ENCODE data around the gene CTDNEP1. TPM values are rescaled to one million over a fixed set of nuclear protein-coding genes. Genes with fewer than 3 reads are reported as not detected.
A peak's percentile ranks its signal among the peaks of the same experiment; 100 is the strongest.

The CTDNEP1 gene
- total RNA-seq, 1 donor from 2014 or later: 103 TPM

DNA sequence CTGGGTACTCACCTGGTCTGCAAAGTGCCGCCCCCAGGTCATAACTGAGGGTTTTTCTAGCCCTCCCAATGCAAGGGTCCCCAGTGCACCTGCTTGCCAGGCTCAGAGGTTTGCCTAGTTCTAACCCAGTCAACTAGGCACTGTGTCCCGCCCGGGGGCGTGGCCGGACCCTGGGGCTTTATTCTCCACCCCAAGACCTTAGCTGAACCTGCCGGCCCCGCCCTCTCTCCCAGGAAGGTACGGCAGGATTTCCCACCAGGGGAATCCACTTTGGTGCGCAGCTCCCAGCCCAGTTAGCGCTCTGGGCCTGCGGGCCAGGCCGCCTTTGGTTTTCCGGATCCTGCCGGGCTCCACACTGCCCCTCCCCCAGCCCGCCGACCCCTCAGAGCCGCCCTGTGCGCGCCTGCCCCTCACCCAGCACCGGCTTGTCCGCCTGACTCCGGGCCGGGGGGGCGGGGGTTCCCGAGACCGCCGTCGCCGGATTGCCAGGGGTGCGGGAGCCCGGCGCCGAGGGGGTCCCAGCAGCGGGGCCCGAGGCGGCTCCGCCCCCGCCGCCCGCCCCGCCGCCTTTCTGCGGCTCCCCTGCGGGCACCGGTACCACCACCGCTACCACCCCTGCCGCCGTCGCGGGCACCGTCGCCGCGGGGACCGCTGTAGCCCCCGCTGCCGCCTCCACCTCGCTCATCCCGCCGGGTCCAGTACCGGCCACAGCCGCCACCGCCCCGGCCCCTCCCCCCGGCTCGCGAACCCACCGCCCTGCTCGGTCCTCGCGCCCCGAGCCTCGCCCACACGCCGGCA is 42.5 kb upstream of the CTDNEP1 start:
- TF ChIP-seq EZH2 (IDR thresholded peaks at IDR 0.05; ENCODE audit: insufficient read depth, low read length): peak; percentile 93
- TF ChIP-seq, protein P1, sequence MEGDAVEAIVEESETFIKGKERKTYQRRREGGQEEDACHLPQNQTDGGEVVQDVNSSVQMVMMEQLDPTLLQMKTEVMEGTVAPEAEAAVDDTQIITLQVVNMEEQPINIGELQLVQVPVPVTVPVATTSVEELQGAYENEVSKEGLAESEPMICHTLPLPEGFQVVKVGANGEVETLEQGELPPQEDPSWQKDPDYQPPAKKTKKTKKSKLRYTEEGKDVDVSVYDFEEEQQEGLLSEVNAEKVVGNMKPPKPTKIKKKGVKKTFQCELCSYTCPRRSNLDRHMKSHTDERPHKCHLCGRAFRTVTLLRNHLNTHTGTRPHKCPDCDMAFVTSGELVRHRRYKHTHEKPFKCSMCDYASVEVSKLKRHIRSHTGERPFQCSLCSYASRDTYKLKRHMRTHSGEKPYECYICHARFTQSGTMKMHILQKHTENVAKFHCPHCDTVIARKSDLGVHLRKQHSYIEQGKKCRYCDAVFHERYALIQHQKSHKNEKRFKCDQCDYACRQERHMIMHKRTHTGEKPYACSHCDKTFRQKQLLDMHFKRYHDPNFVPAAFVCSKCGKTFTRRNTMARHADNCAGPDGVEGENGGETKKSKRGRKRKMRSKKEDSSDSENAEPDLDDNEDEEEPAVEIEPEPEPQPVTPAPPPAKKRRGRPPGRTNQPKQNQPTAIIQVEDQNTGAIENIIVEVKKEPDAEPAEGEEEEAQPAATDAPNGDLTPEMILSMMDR (IDR thresholded peaks at IDR 0.05; ENCODE audit: insufficient read depth, low read depth, low read length): no peak
- FAIRE-seq (no peak), DNase-seq (ENCODE audit: low read depth) (no peak)
- no peaks in the 10 kb centered on the region for H3K79me2 ChIP-seq (ENCODE audit: insufficient read depth, low read length)
- Mint-ChIP-seq H3K36me3 (ENCODE audit: low read depth, unreplicated experiment) (no peaks in the 10 kb centered on the region), H3K27ac (ENCODE audit: unreplicated experiment) (no peak overlapping the region), H3K9me3 (ENCODE audit: unreplicated experiment) (no peaks in the 10 kb centered on the region), H3K4me3 (ENCODE audit: unreplicated experiment) (no peak overlapping the region), H3K4me1 (ENCODE audit: low read depth, unreplicated experiment) (peaks cover 2% of the 10 kb centered on the region), H3K27me3 (ENCODE audit: low read depth, unreplicated experiment) (peaks cover 53% of the 10 kb centered on the region)
- H3K9ac ChIP-seq (ENCODE audit: low read length): no peak overlapping the region
- no peaks in the 10 kb centered on the region for H4K20me1 ChIP-seq (ENCODE audit: insufficient read depth, low read length)
- H3K4me1 ChIP-seq (ENCODE audit: insufficient read depth, low read length): peaks cover 8% of the 10 kb centered on the region
- no peaks in the 10 kb centered on the region for H3K36me3 ChIP-seq (ENCODE audit: insufficient read depth, low read length)
- H3K27ac ChIP-seq (ENCODE audit: low read depth, low read length): no peak overlapping the region
- no peak overlapping the region for H2AFZ ChIP-seq (ENCODE audit: low read depth, low read length)
- peaks cover 39% of the 10 kb centered on the region for H3K27me3 ChIP-seq (ENCODE audit: insufficient read depth, low read length)
- peak overlapping the region; percentile 58 for H3K4me2 ChIP-seq (ENCODE audit: low read length)
- H3K4me3 ChIP-seq (ENCODE audit: insufficient read depth, low read depth, low read length): no peak overlapping the region
- H3K9me3 ChIP-seq (ENCODE audit: insufficient read depth, low read depth, low read length): no peaks in the 10 kb centered on the region

DNA sequence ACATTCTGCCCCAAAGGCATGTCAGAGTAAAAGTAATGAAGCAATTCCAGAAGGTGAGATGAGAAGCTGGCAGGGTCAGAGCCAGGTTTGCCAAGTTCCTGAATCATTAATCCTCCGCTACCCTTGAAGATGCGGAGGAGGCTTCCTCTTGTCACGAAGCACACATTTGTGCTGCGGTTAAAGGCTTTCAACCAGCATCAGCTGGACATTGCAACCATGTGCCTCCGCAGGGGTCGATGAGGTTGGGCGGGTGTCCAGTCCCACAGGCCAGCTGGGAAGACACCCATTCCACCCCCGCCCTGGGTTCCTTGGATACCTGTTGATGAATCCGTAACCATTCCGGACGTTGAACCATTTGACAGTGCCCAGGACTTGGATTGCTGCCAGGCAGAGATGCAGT is 41.6 kb upstream of the CTDNEP1 start:
- FAIRE-seq (no peak), DNase-seq (ENCODE audit: low read depth) (no peak)
- Mint-ChIP-seq H3K27ac (ENCODE audit: unreplicated experiment) (no peak overlapping the region), H3K27me3 (ENCODE audit: low read depth, unreplicated experiment) (peaks cover 56% of the 10 kb centered on the region), H3K36me3 (ENCODE audit: low read depth, unreplicated experiment) (peaks cover 2% of the 10 kb centered on the region), H3K4me3 (ENCODE audit: unreplicated experiment) (peak overlapping the region; percentile 64), H3K4me1 (ENCODE audit: low read depth, unreplicated experiment) (peaks cover 2% of the 10 kb centered on the region), H3K9me3 (ENCODE audit: unreplicated experiment) (no peaks in the 10 kb centered on the region)
- Histone ChIP-seq H3K4me3 (ENCODE audit: insufficient read depth, low read depth, low read length) (no peak overlapping the region), H4K20me1 (ENCODE audit: insufficient read depth, low read length) (no peaks in the 10 kb centered on the region), H3K9me3 (ENCODE audit: insufficient read depth, low read depth, low read length) (no peaks in the 10 kb centered on the region), H3K4me1 (ENCODE audit: insufficient read depth, low read length) (peaks cover 8% of the 10 kb centered on the region), H3K9ac (ENCODE audit: low read length) (no peak overlapping the region), H3K27me3 (ENCODE audit: insufficient read depth, low read length) (peaks cover 42% of the 10 kb centered on the region), H3K36me3 (ENCODE audit: insufficient read depth, low read length) (no peaks in the 10 kb centered on the region), H2AFZ (ENCODE audit: low read depth, low read length) (no peak overlapping the region), H3K79me2 (ENCODE audit: insufficient read depth, low read length) (no peaks in the 10 kb centered on the region), H3K27ac (ENCODE audit: low read depth, low read length) (no peak overlapping the region), H3K4me2 (ENCODE audit: low read length) (no peak overlapping the region)
- TF ChIP-seq, protein P1 (IDR thresholded peaks at IDR 0.05; ENCODE audit: insufficient read depth, low read depth, low read length): no peak
- no peak for TF ChIP-seq EZH2 (IDR thresholded peaks at IDR 0.05; ENCODE audit: insufficient read depth, low read length)

DNA sequence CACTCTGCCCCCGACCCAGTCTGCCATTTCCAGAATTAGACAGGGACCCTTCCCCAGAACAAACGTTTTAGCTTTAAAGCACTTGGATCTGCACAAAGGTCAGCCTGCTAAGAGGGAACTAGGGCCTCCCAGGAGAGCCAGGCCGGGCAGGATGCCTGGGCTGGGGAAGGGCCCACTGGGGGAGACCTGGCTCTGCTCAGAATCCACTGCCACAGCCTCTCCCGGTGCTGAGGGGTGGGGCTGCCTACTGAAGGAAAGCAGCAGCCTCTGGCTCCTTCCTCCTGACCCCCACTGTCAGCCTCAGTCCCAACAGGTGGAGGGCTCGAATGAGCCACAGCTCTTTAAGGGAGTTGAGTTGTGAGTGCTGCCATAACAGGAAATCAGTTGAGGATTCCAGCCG is 41.2 kb upstream of the CTDNEP1 start:
- Mint-ChIP-seq H3K4me1 (ENCODE audit: low read depth, unreplicated experiment) (peaks cover 2% of the 10 kb centered on the region), H3K36me3 (ENCODE audit: low read depth, unreplicated experiment) (peaks cover 2% of the 10 kb centered on the region), H3K4me3 (ENCODE audit: unreplicated experiment) (peak overlapping the region; percentile 64), H3K9me3 (ENCODE audit: unreplicated experiment) (no peaks in the 10 kb centered on the region), H3K27ac (ENCODE audit: unreplicated experiment) (no peak overlapping the region), H3K27me3 (ENCODE audit: low read depth, unreplicated experiment) (peaks cover 58% of the 10 kb centered on the region)
- TF ChIP-seq, protein P1 (IDR thresholded peaks at IDR 0.05; ENCODE audit: insufficient read depth, low read depth, low read length): no peak
- no peak for TF ChIP-seq EZH2 (IDR thresholded peaks at IDR 0.05; ENCODE audit: insufficient read depth, low read length)
- FAIRE-seq (no peak), DNase-seq (ENCODE audit: low read depth) (no peak)
- no peaks in the 10 kb centered on the region for H4K20me1 ChIP-seq (ENCODE audit: insufficient read depth, low read length)
- H3K27me3 ChIP-seq (ENCODE audit: insufficient read depth, low read length): peaks cover 45% of the 10 kb centered on the region
- H3K36me3 ChIP-seq (ENCODE audit: insufficient read depth, low read length): no peaks in the 10 kb centered on the region
- H3K9ac ChIP-seq (ENCODE audit: low read length): no peak overlapping the region
- H3K4me1 ChIP-seq (ENCODE audit: insufficient read depth, low read length): peaks cover 8% of the 10 kb centered on the region
- no peak overlapping the region for H3K4me2 ChIP-seq (ENCODE audit: low read length)
- no peak overlapping the region for H3K4me3 ChIP-seq (ENCODE audit: insufficient read depth, low read depth, low read length)
- H3K9me3 ChIP-seq (ENCODE audit: insufficient read depth, low read depth, low read length): no peaks in the 10 kb centered on the region
- H3K27ac ChIP-seq (ENCODE audit: low read depth, low read length): no peak overlapping the region
- no peaks in the 10 kb centered on the region for H3K79me2 ChIP-seq (ENCODE audit: insufficient read depth, low read length)
- no peak overlapping the region for H2AFZ ChIP-seq (ENCODE audit: low read depth, low read length)

All from astrocyte (in vitro differentiated cells and primary cell).